Hepatocyte (in vitro differentiated cells): ENCODE data around the gene TRIM51G. TPM values are rescaled to one million over a fixed set of nuclear protein-coding genes. Genes with fewer than 3 reads are reported as not detected.
"Not testable (repeated sequence)": the region's sequence is repeated elsewhere in the genome, so short reads cannot be mapped to it uniquely, and the experiment has no call there.

Experiments used
- DNase-seq: peaks from one replicate; pipeline ENCODE4 v3.0.0-alpha.2; 2016; ENCODE audit warnings: low spot score
- H2AFZ ChIP-seq: fragments of 200-600 bp; sonication (generic); 2 replicates; pipeline ENCODE4 v1.6.0; 2016; ENCODE audit warnings: antibody characterized with exemption, mild to moderate bottlenecking
- H3K27ac ChIP-seq: fragments of 200-600 bp; sonication (generic); 2 replicates; pipeline ENCODE4 v1.5.1; 2016; ENCODE audit warnings: mild to moderate bottlenecking
- H3K27me3 ChIP-seq: fragments of 200-600 bp; sonication (generic); 2 replicates; pipeline ENCODE4 v1.6.1; 2016
- H3K36me3 ChIP-seq: fragments of 200-600 bp; sonication (generic); replicated peaks from 2 replicates; pipeline ENCODE4 v1.5.1; 2016; ENCODE audit warnings: low read depth; ENCODE audit not compliant: insufficient read depth
- H3K4me1 ChIP-seq: fragments of 200-600 bp; sonication (generic); 2 replicates; pipeline ENCODE4 v1.5.1; 2016; ENCODE audit warnings: mild to moderate bottlenecking, moderate library complexity; ENCODE audit not compliant: insufficient read depth
- H3K4me2 ChIP-seq: fragments of 200-600 bp; sonication (generic); 2 replicates; pipeline ENCODE4 v1.6.0; 2016
- H3K4me3 ChIP-seq: fragments of 200-600 bp; sonication (generic); 2 replicates; pipeline ENCODE4 v1.5.1; 2016; ENCODE audit warnings: mild to moderate bottlenecking
- H3K79me2 ChIP-seq: fragments of 200-600 bp; sonication (generic); 2 replicates; pipeline ENCODE4 v1.6.0; 2017; ENCODE audit warnings: mild to moderate bottlenecking
- H3K9me2 ChIP-seq: fragments of 200-600 bp; sonication (generic); replicated peaks from 2 replicates; pipeline ENCODE4 v1.6.0; 2017; ENCODE audit warnings: mild to moderate bottlenecking; ENCODE audit not compliant: insufficient read depth
- H3K9me3 ChIP-seq: fragments of 200-600 bp; sonication (generic); 2 replicates; pipeline ENCODE4 v1.5.1; 2016; ENCODE audit warnings: low read depth, mild to moderate bottlenecking
- H4K20me1 ChIP-seq: fragments of 200-600 bp; sonication (generic); 2 replicates; pipeline ENCODE4 v1.6.0; 2016; ENCODE audit warnings: mild to moderate bottlenecking; ENCODE audit not compliant: insufficient read depth, poor library complexity, severe bottlenecking
- WGBS: methylation state at CpG from one replicate; pipeline ENCODE4 v1.1.6; 2016; ENCODE audit warnings: low lambda C conversion rate; ENCODE audit errors: missing lambda C conversion rate; 5-methylcytosine and 5-hydroxymethylcytosine counted together
- polyA plus RNA-seq: library from polyadenylated mRNA; unstranded; fragments of >200 nt; fragmentation: Nextera tagmentation; extraction: Ambion mirVana; gene quantifications from 2 replicates; pipeline ENCODE4 v1.2.1, GENCODE V29; 2016
- total RNA-seq: library from RNA; depleted of rRNA; stranded (reverse); fragments of >200 nt; gene quantifications from 2 replicates; pipeline ENCODE4 v1.2.3, GENCODE V29; 2014

TRIM51G gene
- total RNA-seq, result not detected in 2 replicates
- not detected in 2 replicates for polyA plus RNA-seq

- H3K79me2 ChIP-seq, H2AFZ ChIP-seq, H3K27ac ChIP-seq, H4K20me1 ChIP-seq, H3K4me2 ChIP-seq, H3K36me3 ChIP-seq, H3K9me2 ChIP-seq, H3K4me1 ChIP-seq, DNase-seq, H3K27me3 ChIP-seq, H3K4me3 ChIP-seq, H3K9me3 ChIP-seq: not testable (repeated sequence)
Measured at GRCh38 chr11:48983785-48984184, at the start of gene TRIM51G. TSS of gene TRIM51G (minus strand) at chr11:48983885. CDS start at chr11:48981695, 2,190 bp downstream.

DNA sequence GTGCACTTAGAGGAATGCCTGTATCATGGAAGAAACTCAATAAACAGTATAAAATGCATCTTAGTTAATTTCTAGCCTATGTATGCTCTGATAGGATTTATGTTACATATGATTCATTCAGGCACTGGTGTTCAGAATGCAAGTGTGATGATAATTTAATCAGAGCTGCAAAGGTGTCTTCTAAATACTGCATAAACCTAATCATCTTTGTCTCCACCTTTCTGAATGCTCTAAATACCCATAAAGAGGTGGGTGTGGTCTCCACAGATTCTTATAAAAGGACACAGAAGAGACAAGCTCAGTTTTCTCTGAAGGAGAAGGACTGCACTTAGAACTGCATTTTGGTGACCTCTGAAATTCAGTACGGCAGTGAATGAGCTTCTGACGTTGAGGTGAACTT, 44.8 kb upstream of the TRIM51G start, which contains the start of gene TRIM49B:
Gene TRIM49B, plus strand, starts transcription at position 301 of the 400 bp plus-strand sequence. CDS start 2,777 bp downstream, outside the sequence.
- not testable (repeated sequence) for H3K4me3 ChIP-seq, H3K79me2 ChIP-seq, H3K27ac ChIP-seq, H3K27me3 ChIP-seq, H3K4me1 ChIP-seq, H2AFZ ChIP-seq, H4K20me1 ChIP-seq, H3K9me2 ChIP-seq, H3K36me3 ChIP-seq, H3K9me3 ChIP-seq, H3K4me2 ChIP-seq, DNase-seq
- 28% methylated on average over 2 of the region's 2 CpGs for whole genome bisulfite sequencing

DNA sequence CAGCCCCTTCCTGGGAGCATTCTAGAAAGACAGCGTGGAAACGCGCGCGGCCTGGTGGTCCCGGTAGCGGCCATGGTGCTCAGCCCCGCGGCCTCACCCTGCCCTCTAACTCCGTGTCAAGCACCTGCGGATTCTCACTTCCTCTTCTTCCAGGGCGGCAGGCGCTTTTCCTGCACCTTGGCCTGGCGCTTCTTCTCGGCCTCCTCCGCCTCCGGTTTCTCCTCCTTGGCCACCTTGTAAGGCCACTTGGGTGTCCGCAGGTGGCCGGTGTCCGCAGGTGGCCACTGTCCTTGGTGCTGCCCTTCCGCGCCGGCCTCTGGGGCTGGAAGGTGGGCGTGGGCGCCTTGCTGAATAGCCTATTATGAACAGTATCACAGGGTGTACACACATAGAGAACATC, 15.1 kb downstream of the TRIM51G start:
- not testable (repeated sequence) for H2AFZ ChIP-seq, H3K27me3 ChIP-seq, H4K20me1 ChIP-seq, H3K4me3 ChIP-seq, H3K36me3 ChIP-seq, DNase-seq, H3K4me1 ChIP-seq, H3K27ac ChIP-seq, H3K9me3 ChIP-seq, H3K79me2 ChIP-seq, H3K9me2 ChIP-seq, H3K4me2 ChIP-seq
- 94% methylated on average over 25 of the region's 25 CpGs for WGBS

- not testable (repeated sequence) for H3K4me3 ChIP-seq, H3K79me2 ChIP-seq, H3K36me3 ChIP-seq, H3K4me2 ChIP-seq, H3K9me2 ChIP-seq, H3K9me3 ChIP-seq, H4K20me1 ChIP-seq, H3K27me3 ChIP-seq, H3K27ac ChIP-seq, DNase-seq, H3K4me1 ChIP-seq, H2AFZ ChIP-seq
- 87% methylated on average over 18 of the region's 35 CpGs for WGBS
Measured at GRCh38 chr11:48955315-48956049, 28.2 kb downstream of the TRIM51G start.

DNA sequence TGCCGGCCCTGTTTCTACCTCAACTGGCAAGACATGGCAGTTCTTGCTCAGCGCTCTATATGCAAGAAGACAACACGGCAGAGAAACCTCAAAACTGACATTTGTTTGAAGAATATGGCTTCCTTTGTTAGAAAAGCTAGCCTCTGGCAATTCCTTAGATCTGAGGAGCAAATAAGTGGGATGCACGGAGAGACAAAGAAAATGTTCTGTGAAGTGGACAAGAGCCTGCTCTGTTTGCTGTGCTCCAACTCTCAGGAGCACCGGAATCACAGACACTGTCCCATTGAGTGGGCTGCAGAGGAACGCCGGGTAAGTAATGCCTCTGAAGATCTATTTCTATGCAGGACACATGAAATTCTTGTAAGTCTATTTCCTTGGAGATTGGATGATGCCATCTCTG, 37.9 kb downstream of the TRIM51G start:
- not testable (repeated sequence) for H3K9me2 ChIP-seq, H3K9me3 ChIP-seq, H3K27ac ChIP-seq, H2AFZ ChIP-seq, H3K4me2 ChIP-seq, H3K79me2 ChIP-seq, H4K20me1 ChIP-seq, H3K4me3 ChIP-seq, H3K36me3 ChIP-seq, H3K4me1 ChIP-seq, DNase-seq, H3K27me3 ChIP-seq
- 73% methylated on average over 7 of the region's 7 CpGs for WGBS

Other genes with a start within 250 kb of the TRIM51G start
- not detected in 2 replicates for gene TRIM49B, start 44.9 kb upstream of the TRIM51G start, total RNA-seq
- gene TRIM49B, start 44.9 kb upstream of the TRIM51G start, polyA plus RNA-seq, result not detected in 2 replicates
- gene TRIM64C, start 75.2 kb upstream of the TRIM51G start, total RNA-seq, result not detected in 2 replicates
- gene TRIM64C, start 75.2 kb upstream of the TRIM51G start, polyA plus RNA-seq, result not detected in 2 replicates
- not detected in 2 replicates for gene FOLH1, start 224.7 kb upstream of the TRIM51G start, total RNA-seq
- not detected in 2 replicates for gene FOLH1, start 224.7 kb upstream of the TRIM51G start, polyA plus RNA-seq